Measurements from ENCODE around the gene PLEKHD1.
"Not testable (repeated sequence)": the region's sequence is repeated elsewhere in the genome, so short reads cannot be mapped to it uniquely, and the experiment has no call there.

PLEKHD1 gene

DNA sequence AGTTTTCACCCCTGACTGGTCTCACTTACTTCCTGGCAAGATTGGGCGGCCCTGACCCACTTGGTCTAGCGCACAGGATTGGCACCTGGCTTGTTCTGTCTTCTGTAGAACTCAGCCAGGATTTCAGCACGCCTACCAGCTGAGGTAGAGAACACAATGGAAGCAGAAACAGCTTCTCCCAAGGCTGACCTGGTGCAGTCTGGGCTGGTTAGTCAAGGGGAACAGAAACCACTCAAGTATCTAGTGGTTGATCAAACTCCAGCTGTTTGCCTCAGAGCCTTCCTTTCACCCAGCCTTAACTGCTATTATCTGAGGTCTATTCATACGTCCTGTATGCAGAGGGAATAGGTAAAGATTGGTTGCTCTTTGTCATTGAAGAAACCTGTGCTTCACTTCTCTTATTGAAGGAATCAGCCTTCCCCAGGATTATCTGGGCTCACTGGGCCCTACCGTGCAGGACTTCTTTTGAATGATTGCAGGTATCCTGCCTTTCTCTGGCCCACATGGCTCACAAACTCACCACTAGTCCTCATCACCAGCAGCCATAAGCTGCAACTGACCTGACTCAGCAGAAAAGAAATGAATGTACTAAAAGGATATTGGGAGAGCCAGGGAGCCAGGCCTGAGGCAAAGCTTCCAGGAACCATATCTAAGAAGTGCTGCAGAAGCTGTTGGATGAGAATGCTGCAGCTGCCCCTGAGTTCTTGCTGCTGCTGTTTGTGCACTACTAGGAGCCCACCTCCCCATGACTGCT lies 2.5 kb upstream of the PLEKHD1 start:
- DNase-seq: no peak

DNA sequence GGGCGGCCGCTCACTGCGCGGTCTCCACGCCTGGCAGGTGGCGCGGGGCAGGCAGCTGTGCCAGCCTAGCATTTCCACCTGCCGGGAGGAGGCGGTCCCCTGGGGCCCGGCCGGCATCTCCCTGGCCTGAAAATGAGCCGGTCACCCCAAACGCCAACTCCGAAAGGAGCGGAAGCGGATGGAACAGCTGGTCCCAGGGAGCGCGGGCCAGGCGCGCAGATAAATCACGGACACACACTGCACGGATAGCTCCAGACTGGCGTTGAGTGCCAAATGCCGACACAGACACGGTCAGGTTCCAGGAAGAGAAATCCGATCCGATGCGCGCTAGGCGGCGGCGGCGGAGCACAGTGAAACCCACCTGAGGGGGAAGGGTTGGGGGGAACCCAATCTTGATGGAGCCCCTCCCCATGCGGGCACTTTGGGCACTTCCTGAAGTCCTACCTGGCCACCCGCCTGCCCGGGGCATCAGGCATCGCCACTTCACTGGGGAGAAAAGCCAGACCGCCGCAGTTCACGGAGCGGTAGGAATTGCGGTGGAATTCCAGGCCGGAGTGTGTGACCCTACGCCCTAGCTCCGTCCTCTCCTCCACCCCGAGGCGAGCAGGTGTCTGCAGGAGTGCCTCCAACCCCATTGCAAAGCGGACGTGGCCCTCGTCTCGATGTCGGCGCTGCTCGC lies 624 bp upstream of the PLEKHD1 start:
- DNase-seq: no peak

DNA sequence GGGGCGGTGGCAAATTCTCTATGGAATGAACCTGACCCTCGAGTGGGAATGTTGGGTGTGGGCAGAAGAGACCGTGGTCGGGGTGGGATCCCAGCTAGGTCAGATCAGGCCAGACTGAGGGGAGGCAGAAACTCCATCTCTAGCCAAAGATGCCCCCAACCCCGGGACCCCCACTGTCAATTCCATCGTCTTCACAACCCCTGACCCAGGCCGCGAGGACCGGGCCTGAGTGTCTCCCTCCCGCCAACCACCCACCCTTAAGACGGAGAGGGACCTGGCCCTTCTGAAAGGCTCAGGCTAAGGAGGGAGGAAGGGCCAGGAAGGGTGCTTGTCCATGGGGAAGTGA lies 760 bp downstream of the PLEKHD1 start:
- DNase-seq: no peak

DNA sequence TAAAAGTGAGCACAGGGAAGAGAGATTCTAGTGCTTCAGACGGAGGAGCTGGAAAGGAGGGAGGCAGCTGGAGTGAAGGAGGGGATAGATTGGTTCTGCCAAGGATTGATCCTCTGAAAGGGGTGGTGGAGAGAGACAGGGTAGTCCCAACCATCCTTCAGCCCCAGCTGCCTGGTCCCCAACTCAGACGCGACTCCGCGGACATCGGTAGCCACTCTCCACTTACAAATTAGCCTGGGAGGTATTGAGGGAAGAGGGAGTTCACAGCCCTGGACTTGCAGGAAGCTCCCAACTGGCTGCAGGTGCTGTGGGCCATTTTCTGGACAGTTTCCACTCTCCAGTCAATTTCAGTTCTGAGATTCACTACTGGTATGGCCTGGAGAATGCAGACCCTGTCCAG lies 1.2 kb downstream of the PLEKHD1 start:
- no peak for DNase-seq

DNA sequence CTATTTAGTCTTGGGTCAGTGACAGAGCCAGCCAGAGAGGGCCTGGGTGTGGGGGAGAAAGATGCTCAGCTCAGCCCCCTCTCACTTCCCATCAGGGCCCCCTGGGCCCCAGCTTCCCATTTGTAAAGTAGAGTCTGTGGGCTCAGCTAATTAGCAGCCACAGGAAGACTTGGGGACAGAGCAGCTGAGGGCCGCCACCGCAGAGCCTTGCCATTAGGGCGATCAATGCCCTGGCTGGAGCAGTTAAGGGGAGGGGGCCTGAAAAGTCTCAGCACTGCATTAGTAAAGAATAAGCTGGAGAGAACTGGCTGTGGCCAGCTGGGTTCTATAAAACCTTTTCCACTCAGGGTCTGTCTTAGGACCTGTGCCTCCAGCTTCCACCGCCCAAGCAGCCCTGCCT lies 2.7 kb downstream of the PLEKHD1 start:
- DNase-seq: no peak

DNA sequence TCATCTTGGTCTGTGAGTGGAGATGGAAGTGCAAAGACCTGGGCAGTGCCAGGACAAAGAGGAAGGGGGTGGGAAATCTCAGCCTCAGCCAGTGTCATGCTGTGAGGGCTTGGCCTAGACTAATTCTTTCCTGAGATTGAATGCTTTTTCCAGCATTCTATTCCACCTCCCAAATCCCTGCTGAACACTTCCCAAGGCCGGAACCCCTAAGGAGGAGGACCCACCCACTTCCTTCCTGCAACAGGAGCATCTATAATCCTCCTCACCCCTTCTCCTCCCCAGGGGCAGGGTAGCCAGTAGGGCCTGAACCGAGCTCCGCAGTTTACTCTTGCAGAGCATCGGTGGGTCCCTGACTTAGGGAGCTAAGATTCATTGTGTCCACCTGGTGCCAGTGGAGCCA lies 3.2 kb downstream of the PLEKHD1 start:
- no peak for DNase-seq

DNA sequence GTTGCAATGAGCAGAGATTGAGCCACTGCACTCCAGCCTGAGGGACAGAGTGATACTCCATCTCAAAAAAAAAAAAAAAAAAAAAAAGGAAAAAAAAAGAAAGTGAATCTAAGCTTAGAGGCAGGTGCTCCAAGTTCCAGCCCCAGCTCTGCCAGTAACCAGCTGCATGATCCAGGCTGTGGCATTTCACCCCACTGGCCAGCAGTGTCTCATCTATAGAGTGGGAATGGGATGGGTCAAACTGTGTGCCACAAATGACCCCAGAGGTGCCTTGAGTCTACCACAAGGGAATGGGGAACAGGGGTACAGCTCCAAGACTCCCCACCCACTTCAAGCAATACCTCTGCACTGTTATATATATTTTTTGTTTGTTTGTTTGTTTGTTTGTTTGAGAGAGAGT lies 5.0 kb downstream of the PLEKHD1 start:
- DNase-seq: no peak

DNA sequence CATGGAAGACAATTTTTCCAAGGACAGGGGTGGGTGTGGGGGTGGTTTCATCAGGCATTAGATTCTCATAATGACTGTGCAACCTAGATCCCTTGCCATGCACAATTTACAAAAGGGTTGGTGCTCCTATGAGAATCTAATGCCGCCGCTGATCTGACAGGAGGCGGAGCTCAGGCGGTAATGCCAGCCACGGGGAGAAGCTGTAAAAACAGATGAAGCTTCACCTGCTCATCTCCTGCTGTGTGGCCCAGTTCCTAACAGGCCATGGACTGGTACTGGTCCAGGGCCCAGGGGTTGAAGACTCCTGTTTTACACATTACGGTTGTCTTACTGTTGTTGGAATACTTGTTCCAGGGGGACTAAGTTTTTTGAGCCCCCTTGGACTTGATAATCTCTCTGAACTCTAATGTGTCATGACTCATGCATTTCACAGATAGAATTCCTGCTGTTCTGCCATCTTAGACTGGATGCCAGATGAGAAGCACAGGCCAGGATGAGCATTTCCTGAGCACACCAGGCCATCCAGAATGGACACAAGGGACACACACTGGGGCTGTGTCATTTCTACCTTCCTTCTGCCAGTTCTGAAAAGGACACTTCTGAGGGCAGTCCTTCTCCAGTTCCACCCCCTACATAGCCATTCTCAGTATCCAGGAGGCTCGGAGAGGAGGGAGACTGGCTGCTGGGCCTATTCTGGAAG lies 5.8 kb downstream of the PLEKHD1 start:
- no peak for DNase-seq

DNA sequence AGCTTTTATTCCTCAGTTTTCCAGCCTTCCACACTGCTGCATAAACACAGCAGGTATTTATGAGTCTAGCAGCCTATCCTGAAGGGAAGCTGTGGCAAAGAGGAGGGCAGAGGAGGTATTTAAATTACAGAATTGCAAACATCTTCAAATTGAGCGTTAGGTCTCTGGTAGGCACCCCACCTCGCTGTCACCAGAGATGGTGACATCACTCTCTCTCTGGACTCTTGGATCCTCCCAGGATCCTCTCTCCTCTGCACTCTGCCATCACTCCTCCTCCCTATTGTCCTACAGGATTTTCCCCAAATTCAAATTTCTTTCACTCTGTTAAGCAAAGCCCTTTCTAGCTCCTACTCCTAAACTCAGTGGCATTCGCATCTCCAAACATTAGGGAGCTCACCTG lies 6.7 kb downstream of the PLEKHD1 start:
- no peak for DNase-seq

DNA sequence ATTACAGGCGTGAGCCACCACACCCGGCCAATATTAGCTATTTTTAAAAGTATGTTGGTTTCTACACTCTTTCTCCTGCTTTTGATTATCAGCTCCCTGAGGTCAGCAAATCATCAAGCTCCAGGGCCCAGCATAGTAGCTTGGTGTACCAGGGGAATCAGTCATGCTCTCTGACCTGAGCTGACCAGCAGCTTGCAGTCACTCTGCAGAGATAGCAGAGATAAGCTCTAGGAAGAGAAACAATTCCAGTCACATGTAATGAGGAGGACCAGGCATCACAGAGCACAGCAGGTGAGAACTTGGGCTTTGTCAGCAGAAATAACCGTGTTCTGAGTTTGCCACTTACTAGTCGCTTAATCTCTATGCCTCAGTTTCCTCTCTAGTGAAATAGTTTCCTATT lies 8.5 kb downstream of the PLEKHD1 start:
- DNase-seq: no peak

DNA sequence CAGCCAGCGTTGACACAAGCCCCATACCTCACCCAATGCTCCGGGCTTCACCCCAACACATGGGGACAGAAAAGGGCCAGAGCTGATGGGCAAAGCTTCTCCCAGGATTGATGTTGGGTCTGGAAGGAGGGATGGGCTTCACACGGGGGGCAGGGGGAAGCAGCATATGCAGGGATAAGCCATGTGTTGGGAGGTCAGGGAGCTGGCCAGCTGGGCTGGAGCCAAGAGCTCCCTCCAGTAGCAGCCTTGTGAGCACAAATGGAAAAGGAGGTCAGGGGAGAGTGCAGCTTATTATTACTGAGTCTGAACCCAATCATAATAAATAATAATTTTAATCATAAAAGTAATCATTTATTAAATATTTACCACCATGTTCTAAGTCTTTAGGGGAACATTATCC lies 9.3 kb downstream of the PLEKHD1 start:
- DNase-seq: no peak

DNA sequence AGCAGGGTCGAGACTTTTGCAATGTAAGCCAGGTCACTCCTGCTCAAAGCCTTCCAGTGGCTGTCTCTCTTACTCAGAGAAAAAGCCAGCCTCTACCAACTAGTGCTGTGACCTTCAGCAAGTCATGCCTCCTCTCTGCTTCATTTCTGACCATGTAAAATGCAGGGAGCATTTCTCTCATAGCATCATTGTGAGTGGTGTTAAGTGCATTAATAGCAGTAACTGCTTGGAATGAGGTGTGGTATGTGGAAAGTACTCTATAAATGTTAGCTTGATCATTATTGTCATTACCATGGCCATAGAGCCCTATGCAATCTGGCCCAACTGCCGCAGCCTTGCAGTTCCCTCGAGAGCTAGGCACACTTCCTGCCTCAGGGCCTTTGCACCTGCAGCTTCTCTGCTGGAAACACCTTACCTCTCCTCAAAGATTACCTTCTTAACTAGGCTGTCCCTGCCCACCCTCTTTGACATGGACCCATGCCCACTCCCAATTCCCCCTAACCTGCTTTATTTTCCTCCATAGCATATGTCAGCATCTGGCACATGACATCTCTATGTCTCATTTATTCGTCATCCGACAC lies 10.9 kb downstream of the PLEKHD1 start:
- no peak for DNase-seq

DNA sequence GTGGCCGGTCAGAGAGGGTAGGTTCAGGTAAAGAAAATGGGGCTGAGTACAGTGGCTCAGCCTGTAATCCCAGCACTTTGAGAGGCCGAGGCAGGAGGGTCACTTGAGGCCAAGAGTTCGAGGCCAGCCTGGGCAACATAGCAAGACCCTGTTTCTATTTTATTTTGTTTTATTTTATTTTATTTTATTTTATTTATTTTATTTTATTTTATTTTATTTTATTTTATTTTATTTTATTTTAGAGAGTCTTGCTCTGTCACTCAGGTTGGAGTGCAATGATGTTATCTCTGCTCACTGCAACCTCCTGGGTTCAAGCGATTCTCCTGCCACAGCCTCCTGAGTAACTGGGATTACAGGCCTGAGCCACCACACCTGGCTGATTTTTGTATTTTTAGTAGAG lies 13.3 kb downstream of the PLEKHD1 start:
- not testable (repeated sequence) for DNase-seq

DNA sequence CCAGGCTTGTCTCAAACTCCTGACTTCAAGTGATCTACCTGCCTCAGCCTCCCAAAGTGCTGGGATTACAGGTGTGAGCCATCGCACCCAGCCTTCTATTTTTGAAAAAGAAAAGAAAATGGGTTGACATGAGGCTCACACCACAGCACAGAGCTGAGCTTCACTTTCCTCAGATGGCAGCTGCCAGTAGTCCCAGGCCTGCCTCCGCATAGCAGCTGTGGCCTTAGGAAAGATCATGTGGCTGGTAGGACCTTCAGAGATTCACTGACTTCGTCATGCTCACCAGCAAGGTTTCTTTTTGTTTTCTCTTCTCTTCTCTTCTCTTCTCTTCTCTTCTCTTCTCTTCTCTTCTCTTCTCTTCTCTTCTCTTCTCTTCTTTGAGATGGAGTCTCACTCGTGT lies 13.8 kb downstream of the PLEKHD1 start:
- not testable (repeated sequence) for DNase-seq

DNA sequence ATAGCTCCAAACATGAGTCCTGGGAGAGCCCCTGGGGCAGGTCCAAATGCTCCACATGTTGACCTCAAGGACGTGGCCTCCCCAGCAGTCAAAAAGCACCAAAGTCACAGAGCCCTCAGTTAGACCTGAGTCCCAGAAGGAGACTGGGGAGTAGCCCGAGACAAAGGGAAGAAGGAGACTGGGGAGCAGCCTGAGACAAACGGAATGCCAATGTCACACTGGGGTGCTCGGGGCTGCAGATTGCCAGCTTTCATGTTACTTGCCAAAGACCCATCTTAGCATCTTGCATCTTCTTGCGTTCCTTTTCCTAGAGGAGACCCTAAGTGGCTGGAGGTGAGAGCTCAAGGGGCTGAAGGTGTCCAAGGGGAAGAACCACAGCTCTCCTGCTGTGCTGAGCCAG lies 14.9 kb downstream of the PLEKHD1 start:
- DNase-seq: no peak

DNA sequence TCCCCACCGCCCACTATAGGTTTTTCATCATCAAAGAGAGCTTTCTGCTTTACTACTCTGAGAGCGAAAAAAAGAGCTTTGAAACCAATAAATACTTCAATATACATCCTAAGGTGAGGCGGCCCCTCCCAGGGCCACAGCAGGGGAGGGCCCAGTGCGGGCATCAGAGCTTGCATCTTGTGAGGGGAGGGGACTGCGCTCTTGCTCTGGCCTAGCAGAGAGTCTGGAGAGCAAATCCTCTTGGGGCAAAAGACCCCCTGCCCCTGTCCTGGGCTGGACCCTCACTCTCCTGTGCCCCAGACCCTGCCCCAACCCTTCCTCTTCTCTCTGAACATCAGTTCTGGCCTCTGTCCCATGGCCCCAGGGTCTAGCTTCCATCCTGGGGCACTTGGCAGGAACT lies 15.6 kb downstream of the PLEKHD1 start:
- no peak for DNase-seq

DNA sequence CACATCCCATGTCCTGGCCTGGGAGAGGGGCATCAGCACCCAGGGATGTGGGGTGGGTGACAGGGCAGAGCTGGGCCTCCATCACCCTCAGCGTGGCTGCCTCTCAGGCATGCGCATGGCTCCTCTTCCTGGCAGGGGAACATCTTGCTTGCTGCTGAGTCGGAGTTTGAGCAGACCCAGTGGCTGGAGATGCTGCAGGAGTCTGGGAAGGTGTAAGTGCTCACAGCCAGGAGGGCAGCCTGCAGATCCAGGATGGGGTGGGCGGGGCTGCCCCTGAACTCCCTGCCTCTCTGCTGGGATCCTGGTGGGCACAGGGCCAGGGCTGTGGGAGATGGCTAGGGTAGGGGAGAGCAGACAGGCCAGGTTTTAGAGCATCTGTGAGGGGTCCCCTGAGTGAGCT lies 16.2 kb downstream of the PLEKHD1 start:
- no peak for DNase-seq

DNA sequence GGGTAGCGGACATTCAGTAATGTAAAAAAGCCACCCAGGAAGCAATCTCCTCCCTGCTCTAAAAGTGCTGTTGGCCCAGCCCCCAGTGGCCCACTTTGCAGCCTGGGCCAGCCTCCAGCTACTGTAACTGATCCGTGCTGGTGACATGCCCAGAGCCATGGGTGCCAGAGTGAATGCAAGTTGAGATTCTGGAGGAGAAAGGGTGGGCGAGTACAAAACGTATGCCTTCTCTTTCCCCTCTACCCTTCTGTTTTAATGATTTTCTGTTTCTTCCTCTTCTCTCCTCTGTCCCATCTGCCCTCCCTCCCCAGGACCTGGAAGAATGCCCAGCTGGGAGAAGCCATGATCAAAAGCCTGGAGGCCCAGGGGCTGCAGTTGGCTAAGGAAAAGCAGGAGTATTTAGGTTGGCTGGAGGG lies 16.9 kb downstream of the PLEKHD1 start:
- no peak for DNase-seq

DNA sequence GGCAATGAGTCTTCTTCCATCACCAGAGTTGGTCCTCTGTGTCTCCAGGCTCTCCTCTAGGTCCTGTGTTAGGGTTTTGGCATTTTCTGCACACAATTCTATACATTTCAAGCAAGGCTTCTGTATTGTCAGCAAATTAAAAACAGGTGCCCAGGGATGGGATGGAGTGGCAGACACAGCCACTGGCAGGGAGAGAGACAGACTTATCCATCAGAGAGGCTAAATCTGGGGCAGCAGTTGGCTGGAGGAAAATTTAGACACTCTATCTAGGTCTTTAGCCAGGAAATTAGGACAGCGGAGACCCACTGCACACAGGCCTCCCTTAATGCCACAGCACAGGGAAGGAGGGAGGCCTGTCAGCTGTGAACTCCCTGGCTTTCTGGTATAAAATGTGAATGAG lies 20.2 kb downstream of the PLEKHD1 start:
- no peak for DNase-seq

DNA sequence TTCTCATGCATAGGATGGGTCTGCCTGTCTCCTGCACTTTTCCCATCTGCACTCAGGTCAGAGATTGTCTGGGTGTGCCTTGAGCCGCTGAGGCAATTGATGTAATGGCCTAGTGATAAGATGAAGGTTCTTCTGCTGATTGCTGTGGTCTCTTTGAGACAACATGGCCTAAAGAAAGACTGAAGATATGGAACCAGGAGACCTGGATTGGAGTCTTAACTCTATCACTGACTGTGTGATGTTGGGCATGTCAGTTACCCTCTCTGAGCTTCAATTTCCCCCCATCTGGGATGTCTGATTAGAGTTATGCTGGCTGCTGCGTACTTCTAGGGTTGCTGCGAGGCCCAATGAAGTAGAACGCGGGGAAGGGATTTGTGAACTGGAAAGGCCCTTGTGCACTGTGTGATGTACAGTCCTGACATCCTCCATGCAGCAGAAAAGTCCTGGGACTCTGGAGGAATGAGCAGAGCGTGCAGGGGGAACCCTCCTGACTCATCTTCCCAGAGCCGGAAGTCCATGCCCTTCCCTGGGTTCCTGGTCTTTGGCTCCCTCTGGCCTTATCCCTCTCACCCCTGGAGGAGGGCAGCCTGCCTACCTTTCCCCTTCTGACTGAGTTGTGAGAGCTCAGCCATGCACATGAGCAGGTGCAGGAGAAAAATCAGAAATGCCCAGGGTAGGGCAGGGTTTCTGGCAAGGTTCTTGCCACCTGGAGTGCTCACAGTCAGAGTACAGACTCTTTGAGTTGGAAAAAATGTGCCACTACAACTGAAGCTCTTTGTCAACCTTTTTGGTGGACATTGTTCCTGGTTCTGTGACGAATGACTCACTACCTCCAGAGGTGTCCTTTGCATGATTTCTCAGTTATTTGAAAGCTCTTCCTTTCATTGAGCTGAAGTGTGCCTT lies 21.1 kb downstream of the PLEKHD1 start:
- no peak for DNase-seq

DNA sequence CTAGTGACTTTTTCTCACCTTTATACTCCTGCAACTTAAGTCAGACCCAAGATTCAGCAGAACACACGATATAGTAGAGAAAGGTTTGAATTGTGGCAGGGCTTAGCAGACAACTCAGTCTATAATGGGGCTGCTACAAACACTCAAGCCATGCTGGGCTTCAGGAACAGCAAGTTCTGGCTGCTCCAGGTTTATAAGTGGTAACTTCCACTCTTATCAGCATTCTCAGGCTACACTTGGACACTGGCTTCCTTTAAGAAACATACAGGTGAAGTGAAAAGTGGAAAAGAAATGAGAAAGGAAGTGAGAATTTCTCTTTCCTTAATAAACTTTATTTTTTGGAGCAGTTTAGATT lies 21.7 kb downstream of the PLEKHD1 start:
- no peak for DNase-seq

DNA sequence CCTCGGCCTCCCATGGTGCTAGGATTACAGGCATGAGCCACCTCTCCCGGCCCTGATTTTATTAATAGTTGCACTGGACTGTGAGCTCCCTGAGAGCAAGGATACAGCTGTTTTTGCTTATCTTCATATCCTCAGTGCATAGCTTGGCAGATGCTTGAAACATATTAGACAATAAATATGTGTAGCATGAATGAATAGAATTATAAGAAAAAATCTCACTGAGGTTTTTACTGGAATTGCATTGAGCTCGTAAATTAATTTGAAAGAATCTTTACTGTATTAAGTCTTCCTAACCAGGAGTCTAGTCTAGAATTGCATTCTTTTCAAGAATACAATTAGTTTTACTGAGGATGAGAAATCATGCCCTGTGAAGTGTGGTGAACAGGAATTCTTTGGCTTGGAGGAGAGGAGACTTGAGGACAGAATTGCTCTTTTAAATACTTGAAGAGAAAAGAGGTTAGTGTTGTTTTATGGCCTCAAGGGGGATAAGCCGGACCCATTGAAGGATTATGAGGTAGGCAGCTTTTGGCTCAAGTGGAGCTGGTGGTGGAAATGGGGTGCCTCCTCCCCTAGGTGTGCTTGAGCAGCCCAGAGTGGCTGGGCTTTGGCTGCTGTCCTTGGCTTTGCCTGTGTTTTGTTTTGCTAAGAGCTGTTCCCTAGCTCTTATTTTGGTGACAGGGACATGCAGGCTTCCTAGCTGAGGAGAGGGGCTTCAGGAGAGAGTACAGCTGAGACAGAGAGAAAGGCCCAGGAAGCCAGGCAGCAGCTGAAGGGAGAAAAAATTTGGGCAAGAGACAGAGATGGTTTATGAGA lies 34.0 kb downstream of the PLEKHD1 start:
- no peak for DNase-seq
